T-helper 1 cell (primary cell): ENCODE data around the gene GPR39.
"Not testable (repeated sequence)": the region's sequence is repeated elsewhere in the genome, so short reads cannot be mapped to it uniquely, and the experiment has no call there.

ENCODE experiments used
- DNase-seq, 5 donors: peaks; one replicate each; pipeline ENCODE4 v3.0.0-alpha.2; 2012 to 2020

GPR39 gene

DNA sequence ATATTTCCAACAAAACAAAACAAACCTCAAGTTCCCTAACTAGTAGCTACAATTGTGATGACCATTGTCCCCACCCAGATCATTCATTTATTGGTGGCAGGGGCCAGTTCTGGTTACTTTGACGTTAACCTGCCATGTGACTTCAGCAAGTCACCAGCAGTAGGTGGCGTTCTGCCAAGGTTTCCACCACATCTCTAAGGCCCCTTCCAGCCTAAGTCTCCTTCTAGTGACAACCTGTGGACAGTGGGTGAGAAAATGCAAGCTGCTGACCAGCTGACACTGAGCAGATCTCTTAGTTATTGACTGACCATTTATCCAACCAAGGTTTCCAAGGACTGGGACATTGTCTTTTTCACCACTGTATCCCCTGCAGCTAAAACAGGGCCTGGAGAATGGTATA lies 98.4 kb downstream of the GPR39 start:
- DNase-seq: no peak

DNA sequence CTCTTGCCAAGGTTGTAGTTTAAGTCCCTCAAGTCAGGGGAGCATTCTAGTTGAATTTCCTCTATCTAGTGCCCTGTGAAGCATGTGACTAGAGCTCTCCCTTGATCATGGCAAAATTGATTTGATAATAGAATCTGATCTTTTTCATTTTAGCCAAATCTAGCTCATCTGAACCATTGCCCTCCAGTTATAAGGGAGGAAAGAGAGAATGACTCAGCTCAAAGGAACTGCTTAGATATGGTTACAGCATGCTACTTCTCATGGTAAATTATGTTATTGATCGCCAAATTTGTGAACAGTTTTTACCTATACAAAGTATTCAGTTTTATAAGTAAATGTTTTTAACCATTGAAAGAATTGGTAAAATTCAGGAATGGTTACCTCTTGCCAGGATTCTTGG lies 100.8 kb downstream of the GPR39 start:
- DNase-seq: no peak

DNA sequence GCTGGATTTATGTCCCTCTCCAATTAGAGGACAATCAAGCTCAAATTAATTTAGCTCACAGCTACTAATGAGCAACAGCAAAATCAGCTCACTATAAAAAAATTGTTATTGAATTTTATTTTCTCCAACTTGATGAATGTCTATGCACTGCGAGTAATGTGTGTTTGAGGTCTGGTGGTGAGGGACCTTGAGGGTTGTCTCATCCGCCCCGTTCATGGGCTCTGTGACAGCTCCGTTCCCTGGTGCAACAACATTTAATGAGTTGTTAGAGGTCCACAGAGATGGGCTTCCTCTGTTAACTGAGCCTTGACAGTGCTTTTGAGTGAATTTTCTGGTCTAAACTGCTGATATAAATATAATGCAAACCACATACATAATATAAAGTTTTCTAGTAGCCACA lies 101.7 kb downstream of the GPR39 start:
- no peak for DNase-seq

DNA sequence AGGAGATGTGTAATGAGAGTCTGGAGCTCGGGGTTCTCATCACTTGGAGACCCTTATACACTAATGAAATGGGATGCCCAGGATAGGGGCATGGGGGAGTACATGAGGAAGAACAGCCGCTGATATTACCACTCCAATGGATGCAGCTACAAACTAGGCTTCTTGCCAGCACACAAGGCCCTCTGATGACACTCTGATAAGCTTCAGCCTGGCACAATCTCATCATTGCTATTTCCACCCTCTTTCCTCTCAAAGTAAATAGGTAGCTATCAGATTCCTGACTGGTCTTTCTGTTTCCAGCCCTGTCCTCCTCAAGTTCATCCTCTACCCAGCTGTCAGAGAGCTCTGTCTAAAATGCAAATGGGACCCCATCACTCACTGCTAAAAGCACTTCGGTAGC lies 103.0 kb downstream of the GPR39 start:
- no peak for DNase-seq

DNA sequence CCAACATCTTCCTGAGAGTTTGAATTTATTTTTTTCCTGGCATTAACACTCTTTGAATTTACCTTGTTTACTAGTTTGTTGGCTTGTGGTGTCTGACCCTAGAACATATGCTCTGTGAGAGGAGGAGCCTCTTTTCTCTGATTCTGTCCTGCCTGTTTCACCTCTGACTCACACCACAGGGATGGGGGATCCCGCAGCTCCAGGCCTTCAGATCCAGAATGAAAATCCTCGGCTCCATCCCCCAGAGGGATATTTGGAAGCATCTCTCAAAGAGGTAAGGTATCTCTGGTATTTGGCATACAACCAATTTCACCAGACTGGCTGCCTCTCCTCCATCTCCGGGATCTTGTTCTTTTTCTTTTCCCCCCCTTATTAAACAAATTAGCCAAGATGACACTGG lies 104.7 kb downstream of the GPR39 start:
- DNase-seq: no peak

DNA sequence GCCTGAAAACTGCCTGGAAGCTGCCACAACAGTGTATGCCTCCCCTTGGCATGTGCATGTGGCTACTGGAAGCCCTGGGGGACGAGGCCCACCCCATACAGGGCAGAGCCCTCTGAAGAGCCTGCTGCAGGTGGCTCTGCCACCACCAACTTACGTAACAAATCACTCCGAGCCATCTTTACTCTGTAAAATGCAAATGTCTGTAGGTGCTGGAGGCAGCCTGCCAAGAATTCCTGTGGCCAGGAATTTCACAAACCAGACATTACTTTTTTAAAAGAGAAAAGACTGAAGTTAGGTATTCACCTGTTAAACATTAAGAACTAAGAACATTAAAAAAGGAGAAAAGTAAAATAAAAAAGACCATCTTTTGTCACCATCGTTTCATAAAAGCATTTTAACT lies 106.3 kb downstream of the GPR39 start:
- DNase-seq: no peak

DNA sequence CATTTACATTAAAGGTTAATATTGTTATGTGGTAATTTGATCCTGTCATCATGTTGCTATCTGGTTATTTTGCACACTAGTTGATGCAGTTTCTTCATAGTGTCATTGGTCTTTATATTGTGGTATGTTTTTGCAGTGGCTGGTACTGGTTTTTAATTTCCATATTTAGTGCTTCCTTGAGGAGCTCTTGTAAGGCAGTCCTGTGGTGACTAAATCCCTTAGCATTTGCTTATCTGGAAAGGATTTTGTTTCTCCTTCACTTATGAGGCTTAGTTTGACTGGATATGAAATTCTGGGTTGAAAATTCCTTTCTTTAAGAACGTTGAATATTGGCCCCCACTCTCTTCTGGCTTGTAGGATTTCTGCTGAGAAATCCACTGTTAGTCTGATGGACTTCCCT lies 120.5 kb downstream of the GPR39 start:
- DNase-seq: not testable (repeated sequence)

DNA sequence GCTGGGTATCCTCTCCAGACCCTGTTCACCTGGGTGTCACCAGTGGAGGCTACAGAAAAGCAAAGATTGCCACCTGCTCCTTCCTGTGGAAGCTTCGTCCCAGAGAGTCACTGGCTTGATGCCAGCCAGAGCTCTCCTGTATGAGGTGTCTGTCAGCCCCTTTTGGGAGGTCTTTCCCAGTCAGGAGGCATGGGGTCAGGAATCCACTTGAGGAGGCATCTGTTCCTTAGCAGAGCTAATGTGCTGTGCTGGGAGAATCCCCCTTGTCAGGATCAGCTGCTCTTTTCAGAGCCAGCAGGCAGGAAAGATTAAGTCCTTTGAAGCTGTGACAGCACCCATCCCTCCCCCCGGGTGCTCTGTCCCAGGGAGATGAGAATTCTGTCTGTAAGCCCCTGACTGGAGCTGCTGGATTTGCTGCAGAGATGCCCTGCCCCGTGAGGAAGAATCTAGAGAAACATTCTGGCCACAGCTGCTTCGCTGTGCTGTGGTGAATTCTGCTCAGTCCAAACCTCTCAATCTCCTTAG lies 121.8 kb downstream of the GPR39 start:
- no peak for DNase-seq

DNA sequence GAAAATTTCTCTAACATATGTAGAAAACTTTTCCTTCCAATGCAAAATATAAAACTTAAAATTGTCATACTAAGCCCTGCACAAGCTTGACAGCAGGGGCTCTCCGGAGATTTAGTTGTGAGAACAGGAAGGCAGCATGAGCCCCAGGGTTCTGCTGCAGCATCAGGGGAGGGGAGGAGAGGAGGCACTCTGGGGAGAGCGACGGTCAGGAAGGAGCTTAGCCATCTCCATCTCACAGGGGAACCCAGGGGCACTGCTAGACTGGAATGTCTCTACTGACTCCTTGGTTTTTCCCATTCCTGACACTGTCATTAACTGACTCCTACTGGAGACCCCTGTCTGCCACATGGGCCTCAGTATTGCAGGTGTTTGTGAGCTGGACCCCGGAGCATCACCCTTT lies 123.6 kb downstream of the GPR39 start:
- no peak for DNase-seq

DNA sequence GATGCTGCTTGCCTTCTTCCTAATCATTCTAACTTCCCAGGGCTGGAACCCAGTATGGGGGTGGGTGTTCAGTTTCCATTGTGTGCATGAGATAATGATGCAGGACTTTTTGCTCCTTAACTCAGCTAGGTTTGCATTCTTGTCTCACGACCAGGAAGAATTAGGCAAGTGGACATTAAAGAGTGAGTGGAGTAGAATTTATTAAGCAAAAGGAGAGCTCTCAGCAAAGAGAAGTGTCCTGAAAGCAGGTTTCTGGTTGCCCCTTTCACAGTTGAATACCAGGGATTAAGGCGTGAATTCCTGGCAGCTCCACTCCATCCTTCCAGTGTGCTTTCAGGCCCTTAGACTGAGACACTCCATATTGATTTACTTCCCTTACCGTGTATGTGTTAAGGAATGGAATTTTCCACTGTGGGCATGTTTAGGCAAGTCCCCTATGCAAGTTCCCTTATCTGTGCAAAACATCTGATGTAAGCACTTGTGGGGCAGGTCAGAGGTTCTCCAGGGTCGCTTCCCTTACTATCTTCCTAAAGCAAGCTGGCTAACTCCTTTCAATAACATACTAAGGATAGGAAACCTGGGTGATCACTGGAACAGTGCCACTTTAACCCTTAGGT lies 126.5 kb downstream of the GPR39 start:
- no peak for DNase-seq

DNA sequence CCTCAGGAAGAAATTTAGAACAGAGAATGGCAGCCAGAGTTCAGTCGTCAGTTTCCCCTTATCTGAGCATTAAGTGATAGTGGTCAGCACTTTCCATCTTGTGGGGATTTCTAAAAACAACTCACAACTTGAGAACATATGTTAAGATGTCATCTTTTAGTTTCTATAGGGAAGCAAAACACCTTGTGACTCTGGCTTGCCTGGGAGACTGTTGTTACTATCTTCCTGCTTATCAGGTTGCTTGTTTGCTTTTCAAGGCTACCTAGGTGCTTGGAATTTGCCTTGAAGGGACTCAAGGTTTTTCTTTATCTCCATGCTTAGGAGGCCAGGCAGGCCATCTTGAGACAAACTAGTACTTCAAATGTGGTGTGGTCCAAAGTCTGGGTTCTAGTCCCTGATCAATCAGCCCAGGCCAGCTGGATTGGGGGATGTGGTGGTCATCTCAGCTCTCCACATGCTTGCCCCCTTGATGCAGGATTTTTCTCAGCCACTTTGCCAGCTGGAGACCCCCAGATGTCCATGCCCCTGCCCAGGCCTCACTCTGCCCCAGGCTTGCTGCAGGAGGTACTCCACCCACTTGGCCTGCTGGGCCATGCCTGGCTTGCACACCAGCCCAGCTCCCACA lies 127.5 kb downstream of the GPR39 start:
- DNase-seq: no peak

DNA sequence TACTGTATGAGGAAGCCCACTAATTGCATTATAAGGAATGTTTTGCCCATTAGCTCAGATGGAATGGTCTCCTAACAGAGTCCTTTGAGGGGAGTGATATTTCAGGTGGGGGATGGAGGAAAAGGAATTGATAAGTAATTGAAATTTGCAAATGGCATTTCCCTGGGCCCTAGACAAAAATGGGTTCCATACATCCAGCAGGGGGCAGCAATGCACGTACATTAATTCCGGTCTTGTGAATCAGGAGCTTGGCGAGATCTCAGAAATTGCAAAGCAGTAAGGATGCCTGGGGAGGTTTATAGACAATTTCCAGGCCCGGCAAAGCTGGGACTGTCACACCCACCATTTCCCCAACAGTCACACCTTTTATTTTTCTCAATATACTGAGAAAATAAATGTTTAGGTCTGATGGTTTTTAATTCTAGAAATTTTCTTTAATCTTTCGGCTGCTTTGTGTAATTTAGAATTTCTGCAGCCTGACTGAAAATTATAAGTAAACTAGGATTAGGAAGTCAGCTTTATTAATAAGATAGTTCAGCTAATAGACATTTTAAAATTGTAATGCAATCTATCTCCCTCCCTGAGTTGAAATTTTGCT lies 130.6 kb downstream of the GPR39 start:
- DNase-seq: peak in 2 of 5 donors; percentile 7 to 40

DNA sequence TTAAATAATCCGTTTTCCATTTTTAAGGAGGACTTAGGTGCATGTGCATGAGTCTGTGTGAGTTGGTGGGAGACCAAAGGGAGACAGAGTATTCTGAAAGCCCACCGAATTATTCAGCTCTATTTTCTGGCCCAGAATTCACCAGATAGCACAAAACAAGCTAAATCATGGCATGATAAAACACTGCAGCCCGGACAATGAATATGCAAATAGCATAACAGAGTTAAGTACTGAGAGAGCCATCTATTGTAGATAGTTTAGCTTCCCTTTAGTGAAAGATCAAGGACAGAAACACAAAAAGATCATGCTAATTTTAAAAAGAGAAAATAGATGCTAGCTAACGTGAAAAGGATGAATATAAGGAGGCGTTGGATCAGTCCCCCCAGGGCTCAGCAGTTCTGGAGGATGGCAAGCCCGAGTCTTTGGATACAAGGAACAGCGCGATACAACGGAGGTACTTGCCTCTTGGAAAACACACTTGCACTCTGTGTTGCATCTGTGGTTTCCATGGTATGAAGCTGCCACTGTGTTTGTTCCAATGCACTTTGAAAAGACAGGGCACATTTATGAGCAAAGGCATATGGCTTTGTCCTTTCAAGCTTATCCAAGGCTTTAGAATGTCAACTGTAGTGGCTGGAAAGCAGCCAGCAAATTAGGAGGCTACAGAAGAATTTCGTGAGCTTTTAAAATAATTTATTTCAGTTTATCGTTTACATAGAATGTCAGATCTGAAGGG lies 133.5 kb downstream of the GPR39 start:
- DNase-seq: no peak

DNA sequence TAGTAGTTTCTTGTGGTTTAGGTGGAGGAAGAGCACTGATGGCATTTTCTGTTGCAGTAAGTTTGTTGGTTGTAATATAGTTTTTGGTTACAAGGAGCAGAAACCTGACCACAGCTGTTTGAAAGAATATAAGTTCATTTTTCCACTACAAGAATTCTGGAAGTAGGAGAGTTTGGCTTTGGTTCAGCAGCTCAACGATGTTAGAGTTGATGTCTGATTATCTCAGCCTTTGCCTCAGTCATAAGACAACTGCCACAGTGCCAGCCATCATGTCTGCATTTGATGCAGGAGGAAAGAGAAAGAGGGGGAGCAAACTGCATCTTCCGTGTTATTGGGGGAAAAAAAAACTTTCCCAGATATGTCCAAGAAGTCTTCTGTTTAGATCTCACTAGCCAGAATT lies 134.3 kb downstream of the GPR39 start:
- no peak for DNase-seq

DNA sequence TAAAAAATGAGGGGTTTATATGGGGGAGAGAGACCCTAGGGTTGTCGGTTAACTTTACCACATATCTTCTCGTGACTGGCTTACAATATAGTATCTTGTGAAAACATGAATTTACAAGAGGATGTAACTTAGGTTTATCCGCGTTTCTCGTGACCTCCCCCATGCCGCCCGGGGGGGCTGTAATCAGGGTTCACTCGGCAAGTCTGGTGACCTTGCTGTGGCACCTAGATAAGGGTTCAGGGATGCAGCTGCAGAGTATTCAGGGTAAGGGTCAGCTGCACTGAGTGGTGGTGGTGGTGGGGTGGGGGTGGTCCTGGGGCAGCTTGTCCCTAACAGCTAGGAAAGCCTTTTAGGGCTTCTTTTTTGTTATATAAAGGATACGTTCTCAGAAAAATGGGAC lies 141.1 kb downstream of the GPR39 start:
- no peak for DNase-seq

DNA sequence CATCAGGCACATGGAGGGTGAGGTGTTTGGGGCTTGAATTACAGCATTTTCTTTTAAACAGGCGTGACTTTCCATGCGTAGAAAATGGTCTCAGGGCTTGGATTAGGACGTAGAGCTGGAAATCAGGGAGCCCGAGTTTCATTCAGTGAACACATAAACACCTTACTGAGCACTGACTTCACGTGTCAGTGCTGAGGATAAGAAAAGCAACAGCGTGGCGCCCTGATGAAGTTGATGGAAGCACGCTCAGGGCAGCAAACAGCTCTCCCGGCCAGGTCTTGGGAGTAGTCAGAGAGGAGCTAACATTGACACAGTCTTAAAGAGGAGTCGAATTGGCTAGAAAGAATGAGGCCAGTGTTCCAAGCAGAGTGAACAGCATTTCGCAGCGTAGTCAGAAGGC lies 142.7 kb downstream of the GPR39 start:
- DNase-seq: no peak

DNA sequence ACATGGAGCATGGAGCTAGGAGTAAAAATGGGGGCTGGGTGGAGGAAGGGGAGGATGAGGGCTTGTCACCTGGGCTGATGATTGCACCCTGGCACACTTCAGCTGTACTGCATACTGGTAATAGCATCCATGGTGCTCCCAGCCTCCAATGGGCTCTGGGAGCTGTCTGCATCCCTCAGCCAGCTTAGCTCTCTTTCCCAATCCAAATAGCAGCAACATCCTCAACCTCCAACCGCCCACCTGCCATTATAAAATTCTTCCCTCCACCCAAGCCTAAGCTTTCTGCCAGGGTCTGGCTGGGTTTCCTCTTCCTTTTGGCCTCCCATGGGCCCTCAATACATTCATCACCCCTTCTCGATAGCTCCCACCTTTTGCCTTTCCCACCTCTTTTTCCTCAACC lies 143.3 kb downstream of the GPR39 start:
- DNase-seq: no peak

DNA sequence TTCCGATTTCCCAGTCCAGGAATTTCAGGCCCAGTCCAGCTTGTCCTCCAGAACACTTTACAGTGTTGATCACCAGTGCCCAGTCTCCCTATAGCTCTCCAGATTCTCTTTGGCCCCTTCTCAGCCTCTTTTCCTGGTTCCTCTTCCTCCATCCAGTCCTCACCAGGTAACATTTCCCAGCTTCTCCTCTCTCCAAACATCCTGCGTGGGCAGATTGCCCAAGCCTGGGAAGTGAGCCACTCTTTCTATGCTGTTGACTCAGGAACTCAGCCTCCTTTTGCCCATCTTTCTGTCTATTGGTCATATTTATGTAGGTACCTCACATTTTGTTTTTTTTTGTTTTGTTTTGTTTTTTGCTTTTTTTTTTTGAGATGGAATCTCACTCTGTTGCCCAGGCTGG lies 144.0 kb downstream of the GPR39 start:
- DNase-seq: no peak

DNA sequence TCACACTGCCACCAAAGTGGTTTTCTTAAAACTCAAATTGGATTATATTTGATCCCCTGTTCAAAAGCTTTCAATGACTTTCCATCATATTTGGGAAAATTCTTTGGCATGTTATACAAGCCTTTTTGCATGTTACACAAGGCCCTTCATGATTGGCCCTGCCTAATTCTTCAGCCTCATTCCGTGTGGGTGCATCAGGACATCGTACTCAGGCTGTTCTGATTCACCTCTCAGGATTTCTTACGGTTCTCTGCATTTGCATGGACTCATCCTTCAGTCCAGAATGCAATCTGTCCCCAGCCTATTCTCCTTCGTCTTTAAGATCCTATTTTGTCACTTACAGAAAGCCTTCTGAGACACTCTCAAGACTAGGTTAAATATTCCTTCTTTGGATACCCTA lies 145.6 kb downstream of the GPR39 start:
- DNase-seq: no peak

DNA sequence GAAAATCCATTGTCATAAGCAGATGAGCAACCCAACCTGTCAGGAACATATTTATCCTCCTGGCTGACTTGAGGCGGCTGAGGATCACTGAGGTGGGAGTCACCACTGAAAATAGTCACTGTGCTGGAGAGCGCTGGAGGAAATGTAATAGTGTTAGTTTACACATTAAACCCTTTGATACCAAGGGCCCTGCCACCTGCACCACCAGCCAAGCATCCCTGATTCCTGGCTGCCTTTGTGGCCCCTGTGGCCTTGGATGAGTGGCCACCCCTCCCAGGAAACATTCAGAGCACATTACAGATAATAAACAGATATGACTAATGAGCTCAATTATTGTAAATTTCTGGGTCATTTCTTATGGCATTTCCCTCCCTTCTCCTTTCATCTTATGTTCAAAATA lies 147.5 kb downstream of the GPR39 start:
- no peak for DNase-seq

DNA sequence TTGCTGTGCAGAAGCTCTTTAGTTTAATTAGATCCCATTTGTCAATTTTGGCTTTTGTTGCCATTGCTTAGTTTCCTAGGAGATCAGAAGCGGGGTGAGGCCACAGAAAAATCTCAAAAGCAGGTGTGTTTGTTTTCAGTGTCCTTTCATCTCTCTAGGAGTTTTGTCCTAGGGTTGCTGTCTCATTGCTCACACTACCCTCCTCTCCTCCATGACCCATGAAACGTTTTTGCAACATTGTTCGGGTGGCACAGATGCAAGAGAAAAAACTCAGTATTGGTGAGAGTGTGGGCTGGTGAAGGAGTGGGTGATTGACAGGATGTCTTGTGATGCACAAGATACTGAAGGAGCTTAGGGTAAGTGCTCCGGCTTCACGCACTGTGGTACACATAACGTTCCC lies 149.8 kb downstream of the GPR39 start:
- no peak for DNase-seq

DNA sequence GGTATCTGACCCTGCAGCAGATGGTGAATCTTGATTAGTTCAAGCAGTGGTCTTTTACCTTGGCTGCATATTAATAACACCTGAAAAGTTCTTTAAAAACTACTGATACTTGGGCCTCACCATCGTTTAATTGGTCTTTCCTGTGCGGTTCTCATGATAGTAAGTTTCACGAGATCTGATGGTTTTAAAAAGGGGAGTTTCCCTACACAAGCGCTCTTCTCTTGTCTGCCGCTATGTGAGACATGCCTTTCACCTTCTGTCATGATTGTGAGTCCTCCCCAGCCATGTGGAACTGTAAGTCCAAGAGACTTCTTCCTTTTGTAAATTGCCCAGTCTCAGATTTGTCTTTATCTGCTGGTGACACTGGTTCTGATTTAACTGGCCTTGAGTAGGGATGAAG lies 151.1 kb downstream of the GPR39 start:
- DNase-seq: no peak

DNA sequence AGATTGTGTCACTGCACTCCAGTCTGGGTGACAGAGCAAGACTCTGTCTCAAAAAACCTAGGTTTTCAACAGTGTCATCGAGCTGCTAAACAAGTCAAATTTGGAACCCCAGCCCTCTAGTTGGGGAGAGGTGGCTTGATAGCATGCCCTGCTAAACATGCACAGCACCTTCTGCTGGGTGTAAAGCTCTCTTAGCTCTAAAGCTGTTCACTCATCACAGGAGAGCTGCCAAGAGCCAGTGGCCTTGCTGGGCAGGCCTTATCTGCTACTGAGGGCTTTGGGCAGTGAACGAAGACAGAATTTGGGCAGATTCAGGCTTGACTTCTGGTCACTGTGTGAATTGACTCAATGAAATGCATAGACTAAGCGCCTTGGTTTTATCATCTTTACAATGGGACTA lies 152.1 kb downstream of the GPR39 start:
- DNase-seq: no peak
